ENCODE measurements around the gene HAPSTR1. TPM values are rescaled to one million over a fixed set of nuclear protein-coding genes. Genes with fewer than 3 reads are reported as not detected.

The HAPSTR1 gene
- total and polyA plus RNA-seq, 2 of the 13 experiments (the other 11 are each of a cell fraction or from before 2014, with no cell fraction given): 25.2 to 83.2 TPM

GRCh38 chr16:9047689-9048301 is 43.6 kb upstream of the HAPSTR1 start (continued):
- TF ChIP-seq STAT5B (CRISPR knock-in tag; IDR thresholded peaks at IDR 0.05) (no peak), ATF5 (CRISPR knock-in tag; IDR thresholded peaks at IDR 0.05; ENCODE audit: low read depth) (no peak), ZNF253 (CRISPR knock-in tag; IDR thresholded peaks at IDR 0.05; ENCODE audit: borderline replicate concordance) (no peak), ZBTB3 (CRISPR knock-in tag; IDR thresholded peaks at IDR 0.05; ENCODE audit: borderline replicate concordance, low read depth) (0 out of 2 replicates have a peak, but pooled peaks have one; percentile 64), ZNF776 (CRISPR knock-in tag; IDR thresholded peaks at IDR 0.05) (no peak), SKI (IDR thresholded peaks at IDR 0.05; ENCODE audit: partially characterized antibody) (peak; percentile 50), ARHGAP35 (CRISPR knock-in tag; IDR thresholded peaks at IDR 0.05; ENCODE audit: borderline replicate concordance) (no peak), FOXK2 (IDR thresholded peaks at IDR 0.05) (no peak), HNRNPL (IDR thresholded peaks at IDR 0.05; ENCODE audit: low read depth, low read length) (no peak), ZNF567 (CRISPR knock-in tag; IDR thresholded peaks at IDR 0.05; ENCODE audit: borderline replicate concordance) (0 out of 2 replicates have a peak, but pooled peaks have one; percentile 11), MAX (IDR thresholded peaks at IDR 0.05) (no peak), ATM (IDR thresholded peaks at IDR 0.05; ENCODE audit: borderline replicate concordance) (no peak), NRL (CRISPR knock-in tag; IDR thresholded peaks at IDR 0.05; ENCODE audit: borderline replicate concordance) (0 out of 2 replicates have a peak, but pooled peaks have one; percentile 42), ZNF136 (CRISPR knock-in tag; IDR thresholded peaks at IDR 0.05; ENCODE audit: low read depth) (no peak), LRRFIP1 (CRISPR knock-in tag; conservative IDR thresholded peaks at IDR 0.05) (0 out of 2 replicates have a peak, but pooled peaks have one; percentile 23), KAT7 (CRISPR knock-in tag; IDR thresholded peaks at IDR 0.05; ENCODE audit: borderline replicate concordance) (no peak), ZNF589 (CRISPR knock-in tag; conservative IDR thresholded peaks at IDR 0.05) (no peak), PLRG1 (conservative IDR thresholded peaks at IDR 0.05) (no peak), HOXA7 (CRISPR knock-in tag; IDR thresholded peaks at IDR 0.05) (no peak), ZNF800 (CRISPR knock-in tag; IDR thresholded peaks at IDR 0.05) (peak; percentile 71; the same call in 1 of the 2 replicates), SSRP1 (CRISPR knock-in tag; IDR thresholded peaks at IDR 0.05) (peak; percentile 64; the same call in 1 of the 2 replicates), CHD2 (IDR thresholded peaks at IDR 0.05; ENCODE audit: low read depth, low read length) (no peak), ZFP90 (CRISPR knock-in tag; IDR thresholded peaks at IDR 0.05; ENCODE audit: borderline replicate concordance) (no peak), MED13 (CRISPR knock-in tag; IDR thresholded peaks at IDR 0.05) (no peak), POLR2A (IDR thresholded peaks at IDR 0.05; ENCODE audit: insufficient read depth in 1 of 2, low read depth in 2 of 2, low read length in 2 of 2) (0 out of 4 replicates have a peak, but pooled peaks of 1 of the 2 experiments have one; percentile 34), ZNF615 (CRISPR knock-in tag; IDR thresholded peaks at IDR 0.05; ENCODE audit: borderline replicate concordance) (no peak), FOSL1 (CRISPR knock-in tag; IDR thresholded peaks at IDR 0.05; ENCODE audit: borderline replicate concordance) (peak; percentile 90)
